SH-SY5Y (cell line): ENCODE measurements around the gene HDAC9.

Experiments
- GATA2 ChIP-seq: IDR thresholded peaks from 2 replicates; pipeline ENCODE4 v1.6.1; 2011; ENCODE audit warnings: mild to moderate bottlenecking, low read depth, low read length
- GATA3 ChIP-seq: IDR thresholded peaks from 2 replicates; pipeline ENCODE4 v1.6.1; 2011; ENCODE audit warnings: low read depth, mild to moderate bottlenecking, low read length, moderate library complexity

GRCh38 chr7:19030281-19030680, 534.7 kb downstream of the HDAC9 start:
- TF ChIP-seq GATA2 = no peak
- no peak for TF ChIP-seq GATA3
